ENCODE data around the gene A4GALT.

A4GALT gene

DNA sequence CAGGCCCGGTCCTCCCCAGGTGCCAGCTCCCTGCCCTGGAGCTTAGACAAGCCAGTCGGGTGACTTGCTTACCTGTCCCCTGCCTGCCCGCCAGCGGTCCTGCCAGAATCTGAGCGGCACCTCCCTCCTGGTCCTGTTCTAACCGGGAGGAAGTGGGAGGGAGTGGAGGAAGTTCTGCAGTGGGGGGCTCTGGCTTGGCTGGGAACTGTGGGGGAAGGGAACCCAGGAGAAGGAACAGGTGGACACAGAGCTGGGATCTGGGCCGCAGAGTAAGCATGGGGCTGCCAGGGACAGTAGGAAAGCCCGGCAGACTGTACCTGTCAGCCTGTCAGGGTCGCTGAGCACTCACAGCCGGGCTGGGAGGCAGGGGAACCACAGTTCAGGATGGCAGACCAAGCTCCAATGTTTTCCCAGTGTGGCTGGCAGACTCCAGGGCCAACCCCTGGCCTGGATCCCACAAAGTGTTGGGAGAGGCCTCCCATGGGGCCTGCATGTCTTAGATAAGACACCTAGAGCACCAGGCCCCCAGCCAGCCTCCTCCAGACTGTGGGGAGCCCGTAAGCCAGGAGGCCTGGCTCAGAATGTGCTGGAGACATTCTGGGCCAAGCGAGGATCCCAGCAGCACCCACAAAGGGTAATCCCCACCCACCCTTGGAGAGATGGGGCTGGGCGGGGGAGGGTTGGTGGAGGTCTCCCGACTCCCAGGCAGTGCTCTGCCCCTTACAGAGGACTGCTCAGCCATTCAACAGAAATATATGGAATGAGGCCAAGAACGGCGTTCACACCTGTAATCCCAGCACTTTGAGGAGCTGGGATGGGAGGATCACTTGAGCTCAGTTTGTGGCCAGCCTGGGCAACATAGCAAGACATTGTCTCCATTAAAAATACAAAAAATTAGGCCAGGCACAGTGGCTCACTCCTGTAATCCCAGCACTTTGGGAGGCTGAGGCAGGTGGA, 73.8 kb downstream of the A4GALT start:
- DNase-seq = no peak

DNA sequence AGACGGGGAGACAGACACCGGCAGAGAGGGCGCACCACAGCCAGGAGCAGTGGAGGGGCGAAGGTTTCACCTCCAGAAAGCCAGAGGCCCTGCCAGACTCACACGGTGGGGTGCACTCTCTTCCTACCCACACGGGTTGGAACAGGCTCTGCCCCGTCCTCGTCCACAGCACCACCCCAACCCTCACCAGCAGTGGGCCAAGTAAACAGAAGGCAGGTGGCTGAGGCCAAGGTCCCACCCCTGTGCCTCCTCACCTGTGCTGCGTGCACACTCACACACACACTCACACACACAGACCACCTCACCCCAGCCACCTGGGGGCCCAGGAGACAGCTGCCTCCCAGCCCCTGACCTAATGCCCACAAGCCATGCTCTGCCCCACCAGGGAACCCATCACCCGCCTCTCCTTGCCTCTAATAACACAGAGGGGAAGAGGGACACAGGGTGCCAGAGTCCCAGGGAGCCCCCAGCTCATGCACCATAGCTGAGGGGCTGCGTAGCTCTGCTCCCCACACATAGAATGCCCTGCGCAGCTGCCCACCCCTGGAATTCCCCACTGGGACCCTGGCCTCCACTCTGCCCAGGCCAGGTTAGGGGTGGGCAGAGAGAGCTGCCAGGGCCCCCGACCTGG, 74.6 kb downstream of the A4GALT start:
- no peak for DNase-seq

- no peak for DNase-seq
These were observed 75.2 kb downstream of the A4GALT start for GRCh38 chr22:42645341-42645937.

- no peak for DNase-seq
These were observed 76.0 kb downstream of the A4GALT start for GRCh38 chr22:42644422-42645340.

GRCh38 chr22:42643634-42644421, 76.8 kb downstream of the A4GALT start:
- no peak for DNase-seq

GRCh38 chr22:42642806-42643633, 77.7 kb downstream of the A4GALT start:
- no peak for DNase-seq

Measured in stimulated activated CD4-positive, alpha-beta T cell treated with anti-CD3 and anti-CD28 coated beads, Interleukin-12 subunit alpha, Interleukin-12 subunit beta, amount 100 ng/mL, for 4 hours (primary cell).